SK-N-MC (cell line): ENCODE data around the gene SVOPL.

Experiments
- EZH2 ChIP-seq: fragments of 200-600 bp; sonication (generic); IDR thresholded peaks from one replicate; pipeline ENCODE4 v1.6.1; 2017; ENCODE audit warnings: antibody characterized with exemption
- FOXP2 ChIP-seq: optimal IDR thresholded peaks from 2 replicates; pipeline ENCODE3; 2011; ENCODE audit warnings: mild to moderate bottlenecking, moderate library complexity; ENCODE audit not compliant: insufficient read depth; ENCODE audit errors: extremely low read length, control extremely low read depth
- POLR2AphosphoS5 ChIP-seq: IDR thresholded peaks from 2 replicates; pipeline ENCODE4 v1.6.1; 2012; ENCODE audit warnings: mild to moderate bottlenecking, low read depth, low read length, borderline replicate concordance

GRCh38 chr7:138585283-138585993 lies 115.7 kb downstream of the SVOPL start:
- TF ChIP-seq EZH2 = no peak
- no peak for TF ChIP-seq POLR2AphosphoS5
- no peak for TF ChIP-seq FOXP2
